Activated CD4-positive, alpha-beta T cell treated with anti-CD3 and anti-CD28 coated beads for 36 hours (primary cell): Measurements from ENCODE around the gene ATP8B1. TPM values are rescaled to one million over a fixed set of nuclear protein-coding genes. Genes with fewer than 3 reads are reported as not detected.

Experiments used
- ATAC-seq: fragments of 200-7000 bp; cut with Tn5 transposase; one replicate; pipeline ENCODE4 v1.10.0; 2021; ENCODE audit warnings: mild to moderate bottlenecking, moderate library complexity
- CTCF ChIA-PET: fragments of 350-600 bp; sonication (Branson Sonifier 250); formaldehyde crosslinking; loops from one replicate; lab custom pipeline; 2021; ENCODE audit warnings: antibody characterized with exemption; lab: Charles Lee
- POLR2A ChIA-PET: fragments of 350-600 bp; sonication (Branson Sonifier 250); formaldehyde crosslinking; loops from one replicate; lab custom pipeline; 2021; ENCODE audit warnings: antibody characterized with exemption, inconsistent platforms; lab: Charles Lee
- DNase-seq: peaks from one replicate; pipeline ENCODE4 v3.0.0-alpha.2; 2020
- H3K27ac Mint-ChIP-seq: one replicate; pipeline ENCODE4 v1.8.0; 2021; ENCODE audit warnings: mixed read lengths
- H3K27me3 Mint-ChIP-seq: one replicate; pipeline ENCODE4 v1.8.0; 2021; ENCODE audit warnings: mixed read lengths
- H3K36me3 Mint-ChIP-seq: one replicate; pipeline ENCODE4 v1.8.0; 2021; ENCODE audit warnings: low read depth, mixed read lengths
- H3K4me1 Mint-ChIP-seq: one replicate; pipeline ENCODE4 v1.8.0; 2021; ENCODE audit warnings: mixed read lengths
- H3K4me3 Mint-ChIP-seq: one replicate; pipeline ENCODE4 v1.8.0; 2021; ENCODE audit warnings: mild to moderate bottlenecking, moderate library complexity, mixed read lengths
- H3K9me3 Mint-ChIP-seq: one replicate; pipeline ENCODE4 v1.8.0; 2021; ENCODE audit warnings: low read depth, mixed read lengths
- intact Hi-C, 2 experiments: fragments of 100-400 bp; cut with DNase I in 1 of 2; cut with micrococcal nuclease in 1 of 2; formaldehyde crosslinking; loops; one replicate each; pipeline versions ENCODE4 v1.14.2 to v1.15.1; 2022 to 2024; cut with DNase I, micrococcal nuclease
- total RNA-seq, 2 experiments: library from RNA; stranded (reverse); gene quantifications; one replicate each; pipeline ENCODE4 v1.2.3, GENCODE V29; 2021

The ATP8B1 gene
- total RNA-seq, 2 experiments from 2014 or later = not detected

DNA sequence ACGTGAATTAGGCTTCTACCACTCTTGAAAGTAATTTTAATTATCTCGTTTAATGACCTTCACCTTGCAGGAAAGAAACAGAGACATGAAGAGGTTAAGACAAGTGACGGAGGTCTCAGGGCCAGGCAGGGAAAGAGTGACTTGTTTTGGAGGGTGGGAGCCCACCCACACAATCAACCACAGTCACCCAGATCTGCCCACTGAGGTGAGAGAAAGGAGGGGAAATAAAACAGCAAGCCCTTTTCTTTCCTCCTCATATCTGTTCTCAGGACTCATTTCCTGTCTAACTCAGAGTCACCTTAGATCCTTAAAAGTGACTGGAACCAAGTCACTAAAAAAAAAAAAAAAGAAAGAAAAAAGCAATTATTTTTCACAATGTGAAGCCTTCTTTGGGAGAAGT lies 26.8 kb downstream of the ATP8B1 start:
- Mint-ChIP-seq H3K36me3 (no peaks in the 10 kb centered on the region), H3K4me1 (peaks cover 5% of the 10 kb centered on the region), H3K27ac (no peak overlapping the region), H3K4me3 (no peak overlapping the region), H3K9me3 (no peaks in the 10 kb centered on the region), H3K27me3 (no peaks in the 10 kb centered on the region)
- intact Hi-C loops = no loop called here
- ChIA-PET CTCF (no interaction called here), POLR2A (no interaction called here)
- DNase-seq (peak; percentile 30), ATAC-seq (no peak)

DNA sequence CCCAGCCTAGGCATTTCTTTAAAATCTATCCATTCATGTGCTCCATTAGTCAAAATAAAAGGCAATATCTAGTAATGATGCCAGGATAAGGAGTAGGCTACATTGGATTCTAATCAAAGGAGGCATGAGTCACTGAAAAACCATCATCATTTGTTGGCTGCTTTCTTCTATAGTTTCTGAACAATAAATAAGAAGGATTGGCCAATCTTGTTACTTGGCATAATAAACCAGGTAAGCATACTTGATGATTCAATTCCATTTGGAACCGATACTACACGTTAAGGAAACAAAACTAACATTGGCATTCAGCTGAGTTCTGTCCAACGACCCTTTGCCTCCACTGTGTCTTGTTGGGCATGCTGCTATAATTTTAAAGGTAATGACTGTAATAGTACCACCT lies 27.2 kb downstream of the ATP8B1 start:
- ChIA-PET POLR2A (no interaction called here), CTCF (no interaction called here)
- Mint-ChIP-seq H3K27ac (no peak overlapping the region), H3K9me3 (no peaks in the 10 kb centered on the region), H3K27me3 (no peaks in the 10 kb centered on the region), H3K4me1 (peaks cover 5% of the 10 kb centered on the region), H3K36me3 (no peaks in the 10 kb centered on the region), H3K4me3 (no peak overlapping the region)
- intact Hi-C loops = no loop called here
- DNase-seq = no peak
- no peak for ATAC-seq

- no peak for ATAC-seq
- CTCF ChIA-PET = interaction anchor here (1.3 kb wide), 1 partner anchor 20 kb away, joined by 4 read pairs; no protein-coding TSS in a partner anchor
- Mint-ChIP-seq H3K27me3 (no peaks in the 10 kb centered on the region), H3K4me1 (peaks cover 5% of the 10 kb centered on the region), H3K36me3 (no peaks in the 10 kb centered on the region), H3K27ac (no peak overlapping the region), H3K9me3 (no peaks in the 10 kb centered on the region), H3K4me3 (no peak overlapping the region)
- intact Hi-C loops = no loop called here
- no peak for DNase-seq
- POLR2A ChIA-PET = no interaction called here
Observed at GRCh38 chr18:57772387-57772799, 30.7 kb downstream of the ATP8B1 start.

DNA sequence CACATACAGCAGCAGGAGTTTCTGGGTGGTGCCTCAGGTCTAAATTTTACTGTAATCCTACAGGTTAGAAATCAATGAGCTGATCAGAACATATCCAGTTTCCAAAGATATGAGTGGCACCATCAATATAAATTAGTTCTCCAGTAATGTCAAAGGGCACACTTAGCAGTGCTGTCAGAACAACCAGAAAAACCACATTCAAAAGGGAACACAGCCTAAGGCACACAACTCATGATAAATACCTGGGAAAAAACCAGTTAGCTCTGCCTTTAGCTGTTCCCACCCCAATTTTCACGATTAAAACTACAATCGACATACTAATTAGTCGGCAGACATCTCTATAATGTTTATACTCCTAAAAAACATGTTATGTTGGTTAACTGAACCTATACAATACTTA lies 31.5 kb downstream of the ATP8B1 start:
- CTCF ChIA-PET = interaction anchor here (1.3 kb wide), 1 partner anchor 19 kb away, joined by 4 read pairs; no protein-coding TSS in a partner anchor
- no peaks in the 10 kb centered on the region for H3K27me3 Mint-ChIP-seq

DNA sequence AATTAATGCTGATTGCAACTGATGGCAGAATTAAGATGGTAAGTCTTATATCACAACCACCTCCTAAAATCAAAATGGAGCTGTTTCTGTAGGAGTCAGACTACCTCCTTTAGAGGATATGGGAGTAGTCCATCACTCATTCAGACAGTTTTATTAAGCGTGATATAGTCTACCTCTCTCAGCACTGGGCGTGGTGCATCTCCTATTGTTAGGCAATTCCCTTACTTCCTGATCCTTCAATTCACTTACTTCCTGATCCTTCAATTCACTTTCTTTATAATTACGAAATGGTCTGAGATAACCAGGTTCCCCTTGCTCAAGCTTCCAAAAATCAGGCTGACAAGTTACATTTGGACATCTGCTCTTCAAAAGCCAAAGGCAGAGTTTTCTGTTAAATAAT lies 31.9 kb downstream of the ATP8B1 start:
- H3K36me3 Mint-ChIP-seq = no peaks in the 10 kb centered on the region
- intact Hi-C loops = no loop called here
- no peak overlapping the region for H3K27ac Mint-ChIP-seq
- H3K9me3 Mint-ChIP-seq = no peaks in the 10 kb centered on the region
- ChIA-PET POLR2A (interaction anchor here (0.8 kb wide), 1 partner anchor 147 kb away, joined by 3 read pairs; no protein-coding TSS in a partner anchor), CTCF (no interaction called here)
- no peak overlapping the region for H3K4me3 Mint-ChIP-seq
- ATAC-seq = no peak
- no peaks in the 10 kb centered on the region for H3K27me3 Mint-ChIP-seq
- no peak for DNase-seq
- H3K4me1 Mint-ChIP-seq = peaks cover 2% of the 10 kb centered on the region

More for the DNA sequence above, 31.5 kb downstream of the ATP8B1 start:
- POLR2A ChIA-PET = no interaction called here
- Mint-ChIP-seq H3K36me3 (no peaks in the 10 kb centered on the region), H3K27ac (no peak overlapping the region), H3K4me1 (peaks cover 5% of the 10 kb centered on the region), H3K4me3 (no peak overlapping the region), H3K9me3 (no peaks in the 10 kb centered on the region)
- DNase-seq (no peak), ATAC-seq (no peak)
- intact Hi-C loops = no loop called here

- H3K4me1 Mint-ChIP-seq = no peaks in the 10 kb centered on the region
- ATAC-seq (no peak), DNase-seq (no peak)
- H3K27ac Mint-ChIP-seq = no peak overlapping the region
- H3K36me3 Mint-ChIP-seq = no peaks in the 10 kb centered on the region
- intact Hi-C loops = no loop called here
- ChIA-PET CTCF (interaction anchor here (0.6 to 0.8 kb wide), 2 partner anchors 19 to 113 kb away, joined by 3 to 4 read pairs; no protein-coding TSS in a partner anchor), POLR2A (no interaction called here)
- no peaks in the 10 kb centered on the region for H3K27me3 Mint-ChIP-seq
- H3K4me3 Mint-ChIP-seq = no peak overlapping the region
- H3K9me3 Mint-ChIP-seq = no peaks in the 10 kb centered on the region
Observed at GRCh38 chr18:57768537-57769326, 34.4 kb downstream of the ATP8B1 start.

DNA sequence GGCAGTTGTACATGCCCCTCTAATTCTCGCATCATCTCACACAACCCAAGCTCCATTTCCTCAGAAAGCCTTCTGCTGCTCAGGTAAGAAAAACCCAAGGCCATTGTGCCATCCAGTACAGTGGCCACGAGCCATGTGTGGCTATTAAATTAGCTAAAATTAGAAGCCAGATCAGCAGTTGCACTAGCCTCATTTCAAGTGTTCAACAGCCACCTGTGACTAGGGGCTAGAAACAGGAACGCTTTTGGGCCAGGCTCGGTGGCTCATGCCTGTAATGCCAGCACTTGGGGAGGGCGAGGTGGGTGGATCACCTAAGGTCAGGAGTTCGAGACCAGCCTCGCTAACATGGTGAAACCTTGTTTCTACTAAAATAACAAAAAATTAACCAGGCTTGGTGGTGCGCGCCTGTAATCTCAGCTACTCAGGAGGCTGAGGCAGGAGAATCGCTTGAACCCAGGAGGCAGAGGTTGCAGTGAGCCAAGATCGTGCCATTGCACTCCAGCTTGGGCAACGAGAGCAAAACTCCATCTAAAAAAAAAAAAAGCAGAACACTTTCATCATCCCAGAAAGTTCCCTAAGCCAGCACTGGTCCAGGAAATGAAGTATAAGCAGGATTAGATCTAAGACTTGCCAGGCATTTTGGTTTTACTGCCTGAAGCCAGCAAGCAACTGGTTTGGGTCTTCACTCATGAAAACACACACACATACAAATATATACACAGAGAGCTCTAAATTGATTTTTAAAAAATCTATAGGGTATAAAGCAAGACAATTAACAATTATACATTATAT lies 35.7 kb downstream of the ATP8B1 start:
- H3K4me3 Mint-ChIP-seq = no peak overlapping the region
- no peaks in the 10 kb centered on the region for H3K27me3 Mint-ChIP-seq
- no peak overlapping the region for H3K27ac Mint-ChIP-seq
- ChIA-PET POLR2A (no interaction called here), CTCF (interaction anchor here (0.6 to 0.8 kb wide), 2 partner anchors 114 to 320 kb away, joined by 3 read pairs; no protein-coding TSS in a partner anchor)
- no peaks in the 10 kb centered on the region for H3K36me3 Mint-ChIP-seq
- no peak for DNase-seq
- intact Hi-C loops = no loop called here
- H3K9me3 Mint-ChIP-seq = no peaks in the 10 kb centered on the region
- ATAC-seq = no peak
- no peaks in the 10 kb centered on the region for H3K4me1 Mint-ChIP-seq

- no peaks in the 10 kb centered on the region for H3K27me3 Mint-ChIP-seq
- intact Hi-C loops = no loop called here
- no peak overlapping the region for H3K27ac Mint-ChIP-seq
- DNase-seq (no peak), ATAC-seq (no peak)
- ChIA-PET POLR2A (no interaction called here), CTCF (no interaction called here)
- no peaks in the 10 kb centered on the region for H3K36me3 Mint-ChIP-seq
- H3K9me3 Mint-ChIP-seq = no peaks in the 10 kb centered on the region
- H3K4me3 Mint-ChIP-seq = no peak overlapping the region
- H3K4me1 Mint-ChIP-seq = no peaks in the 10 kb centered on the region
Observed at GRCh38 chr18:57764995-57765394, 38.1 kb downstream of the ATP8B1 start.

DNA sequence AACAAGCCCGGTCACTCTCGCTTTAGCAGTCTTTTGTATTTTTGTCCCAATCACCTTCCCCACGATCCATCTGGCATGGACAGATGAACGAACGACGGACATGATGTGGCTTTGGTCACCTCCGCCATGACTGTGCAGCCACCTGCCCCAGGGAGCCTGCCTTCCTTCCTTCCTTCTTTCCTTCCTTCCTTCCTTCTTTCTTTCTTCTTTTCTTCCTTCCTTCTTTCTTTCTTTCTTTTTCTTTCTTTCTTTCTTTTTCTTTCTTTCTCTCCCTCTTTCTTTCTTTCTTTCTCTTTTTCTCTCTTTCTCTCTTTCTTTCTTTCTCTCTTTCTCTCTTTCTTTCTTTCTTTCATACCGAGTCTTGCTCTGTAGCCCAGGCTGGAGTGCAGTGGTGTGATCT lies 39.0 kb downstream of the ATP8B1 start:
- DNase-seq = no peak
- H3K4me1 Mint-ChIP-seq = no peaks in the 10 kb centered on the region
- H3K9me3 Mint-ChIP-seq = no peaks in the 10 kb centered on the region
- POLR2A ChIA-PET = no interaction called here
- CTCF ChIA-PET = no interaction called here
- no peak overlapping the region for H3K4me3 Mint-ChIP-seq
- no peak overlapping the region for H3K27ac Mint-ChIP-seq
- H3K36me3 Mint-ChIP-seq = no peaks in the 10 kb centered on the region
- ATAC-seq = no peak
- intact Hi-C loops = no loop called here
- no peaks in the 10 kb centered on the region for H3K27me3 Mint-ChIP-seq

DNA sequence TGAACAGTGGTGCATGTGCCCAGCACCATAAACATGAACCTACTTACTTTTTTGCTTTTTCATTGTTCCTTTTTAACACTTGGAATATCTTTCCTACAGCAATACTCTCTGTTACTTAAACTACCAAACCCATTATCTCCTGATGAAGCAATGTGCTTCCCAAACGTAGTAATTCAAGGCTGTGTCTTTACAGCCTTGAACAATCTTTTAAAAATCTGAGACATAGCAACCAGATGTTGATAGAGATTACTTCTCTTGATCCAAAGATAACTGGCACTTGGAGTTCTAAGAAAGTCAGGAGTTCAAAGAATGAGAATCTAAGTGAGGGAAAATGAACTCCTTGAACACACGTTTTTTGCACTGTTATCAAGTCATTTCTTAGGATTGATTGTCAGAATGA lies 40.4 kb downstream of the ATP8B1 start:
- no peak overlapping the region for H3K4me3 Mint-ChIP-seq
- no peaks in the 10 kb centered on the region for H3K27me3 Mint-ChIP-seq
- ATAC-seq (no peak), DNase-seq (no peak)
- ChIA-PET CTCF (no interaction called here), POLR2A (no interaction called here)
- no peak overlapping the region for H3K27ac Mint-ChIP-seq
- intact Hi-C loops = no loop called here
- no peaks in the 10 kb centered on the region for H3K36me3 Mint-ChIP-seq
- no peaks in the 10 kb centered on the region for H3K9me3 Mint-ChIP-seq
- no peaks in the 10 kb centered on the region for H3K4me1 Mint-ChIP-seq

DNA sequence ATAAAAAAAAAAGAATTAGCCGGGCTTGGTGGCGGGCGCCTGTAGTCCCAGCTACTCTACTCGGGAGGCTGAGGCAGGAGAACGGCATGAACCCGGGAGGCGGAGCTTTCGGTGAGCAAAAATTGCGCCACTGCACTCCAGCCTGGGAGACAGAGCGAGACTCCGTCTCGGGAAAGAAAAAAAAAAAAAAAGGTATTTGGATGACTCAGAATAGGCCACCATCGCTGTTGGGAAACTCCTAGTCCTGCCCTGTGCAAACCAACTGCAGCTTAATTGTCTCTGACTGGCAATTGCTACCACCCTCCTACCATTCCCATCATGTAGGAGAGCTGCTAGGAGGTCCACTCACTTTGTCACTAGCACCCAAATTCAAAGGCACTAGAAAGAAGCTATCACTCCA lies 43.5 kb downstream of the ATP8B1 start:
- ChIA-PET POLR2A (no interaction called here), CTCF (no interaction called here)
- DNase-seq = no peak
- peaks cover 4% of the 10 kb centered on the region for H3K9me3 Mint-ChIP-seq
- intact Hi-C loops = no loop called here
- no peak overlapping the region for H3K27ac Mint-ChIP-seq
- H3K36me3 Mint-ChIP-seq = no peaks in the 10 kb centered on the region
- no peaks in the 10 kb centered on the region for H3K4me1 Mint-ChIP-seq
- ATAC-seq = no peak
- H3K4me3 Mint-ChIP-seq = no peak overlapping the region
- H3K27me3 Mint-ChIP-seq = no peaks in the 10 kb centered on the region
